GM19025 (cell line): Measurements from ENCODE around the gene ULK2.
"Not testable (repeated sequence)": the region's sequence is repeated elsewhere in the genome, so short reads cannot be mapped to it uniquely, and the experiment has no call there.

Source experiments
- ATAC-seq: cut with Tn5 transposase; IDR thresholded peaks from one replicate; pipeline ENCODE4 v1.9.1; 2021; ENCODE audit warnings: mild to moderate bottlenecking, low read depth, moderate library complexity; ENCODE audit not compliant: unreplicated experiment

Gene ULK2

GRCh38 chr17:19867329-19868078 lies at the start of gene ULK2:
TSS of gene ULK2 (minus strand) at chr17:19867936. CDS start at chr17:19867417, 519 bp downstream.
- peak; percentile 52 for ATAC-seq

- no peak for ATAC-seq
Measured at GRCh38 chr17:19915245-19915978, 47.7 kb upstream of the ULK2 start.

GRCh38 chr17:19911033-19911432 lies 43.3 kb upstream of the ULK2 start:
- no peak for ATAC-seq

GRCh38 chr17:19909139-19909538 lies 41.4 kb upstream of the ULK2 start:
- no peak for ATAC-seq

- ATAC-seq, result no peak
Measured at GRCh38 chr17:19905502-19905901, 37.8 kb upstream of the ULK2 start.

GRCh38 chr17:19904924-19905323 lies 37.2 kb upstream of the ULK2 start:
- ATAC-seq, result no peak

GRCh38 chr17:19904412-19904811 lies 36.7 kb upstream of the ULK2 start:
- ATAC-seq, result no peak

GRCh38 chr17:19900809-19901208 lies 33.1 kb upstream of the ULK2 start:
- no peak for ATAC-seq

- ATAC-seq, result no peak
Measured at GRCh38 chr17:19897903-19898302, 30.2 kb upstream of the ULK2 start.

GRCh38 chr17:19897090-19897837 lies 29.5 kb upstream of the ULK2 start:
- no peak for ATAC-seq

- ATAC-seq, result no peak
Measured at GRCh38 chr17:19896679-19897078, 28.9 kb upstream of the ULK2 start.

- not testable (repeated sequence) for ATAC-seq
Measured at GRCh38 chr17:19890554-19890953, 22.8 kb upstream of the ULK2 start.

- not testable (repeated sequence) for ATAC-seq
Measured at GRCh38 chr17:19890001-19890400, 22.3 kb upstream of the ULK2 start.

- ATAC-seq, result no peak
Measured at GRCh38 chr17:19886116-19886515, 18.4 kb upstream of the ULK2 start.

- ATAC-seq, result no peak
Measured at GRCh38 chr17:19883537-19884215, 15.9 kb upstream of the ULK2 start.

- no peak for ATAC-seq
Measured at GRCh38 chr17:19880393-19880792, 12.7 kb upstream of the ULK2 start.

- ATAC-seq, result no peak
Measured at GRCh38 chr17:19877364-19877945, 9.7 kb upstream of the ULK2 start.

- ATAC-seq, result no peak
Measured at GRCh38 chr17:19876529-19877161, 8.9 kb upstream of the ULK2 start.

- ATAC-seq, result no peak
Measured at GRCh38 chr17:19874256-19874655, 6.5 kb upstream of the ULK2 start.

GRCh38 chr17:19873346-19873745 lies 5.6 kb upstream of the ULK2 start:
- ATAC-seq, result no peak
